ENCODE data around the gene BACH2. TPM values are rescaled to one million over a fixed set of nuclear protein-coding genes. Genes with fewer than 3 reads are reported as not detected.
"Not testable (repeated sequence)": the region's sequence is repeated elsewhere in the genome, so short reads cannot be mapped to it uniquely, and the experiment has no call there.

BACH2 gene
- total RNA-seq, 1 donor from 2014 or later, result 0.26 TPM

- DNase-seq (ENCODE audit: low read depth, low spot score), result no peak
These were observed 169.0 kb downstream of the BACH2 start for GRCh38 chr6:90127595-90127994.

- DNase-seq (ENCODE audit: low read depth, low spot score), result no peak
These were observed 169.8 kb downstream of the BACH2 start for GRCh38 chr6:90126839-90127238.

GRCh38 chr6:90126181-90126580, 170.5 kb downstream of the BACH2 start:
- DNase-seq (ENCODE audit: low read depth, low spot score), result no peak

GRCh38 chr6:90124874-90125510, 171.7 kb downstream of the BACH2 start:
- no peak for DNase-seq (ENCODE audit: low read depth, low spot score)

GRCh38 chr6:90123831-90124230, 172.8 kb downstream of the BACH2 start:
- DNase-seq (ENCODE audit: low read depth, low spot score), result no peak

- DNase-seq (ENCODE audit: low read depth, low spot score), result no peak
These were observed 174.7 kb downstream of the BACH2 start for GRCh38 chr6:90121982-90122381.

GRCh38 chr6:90120327-90120726, 176.3 kb downstream of the BACH2 start:
- DNase-seq (ENCODE audit: low read depth, low spot score), result no peak

GRCh38 chr6:90119618-90120017, 177.0 kb downstream of the BACH2 start:
- no peak for DNase-seq (ENCODE audit: low read depth, low spot score)

GRCh38 chr6:90118581-90118980, 178.1 kb downstream of the BACH2 start:
- no peak for DNase-seq (ENCODE audit: low read depth, low spot score)

GRCh38 chr6:90118069-90118468, 178.6 kb downstream of the BACH2 start:
- DNase-seq (ENCODE audit: low read depth, low spot score), result no peak

GRCh38 chr6:90116126-90116525, 180.5 kb downstream of the BACH2 start:
- not testable (repeated sequence) for DNase-seq (ENCODE audit: low read depth, low spot score)

GRCh38 chr6:90113389-90113788, 183.3 kb downstream of the BACH2 start:
- no peak for DNase-seq (ENCODE audit: low read depth, low spot score)

GRCh38 chr6:90111387-90111786, 185.3 kb downstream of the BACH2 start:
- DNase-seq (ENCODE audit: low read depth, low spot score), result no peak

- DNase-seq (ENCODE audit: low read depth, low spot score), result no peak
These were observed 185.7 kb downstream of the BACH2 start for GRCh38 chr6:90110971-90111370.

GRCh38 chr6:90109141-90109540, 187.5 kb downstream of the BACH2 start:
- DNase-seq (ENCODE audit: low read depth, low spot score), result no peak

GRCh38 chr6:90107771-90108282, 188.8 kb downstream of the BACH2 start:
- no peak for DNase-seq (ENCODE audit: low read depth, low spot score)

GRCh38 chr6:90107371-90107770, 189.3 kb downstream of the BACH2 start:
- no peak for DNase-seq (ENCODE audit: low read depth, low spot score)

GRCh38 chr6:90106449-90106848, 190.2 kb downstream of the BACH2 start:
- DNase-seq (ENCODE audit: low read depth, low spot score), result no peak

- no peak for DNase-seq (ENCODE audit: low read depth, low spot score)
These were observed 191.0 kb downstream of the BACH2 start for GRCh38 chr6:90105506-90106170.

GRCh38 chr6:90103056-90103800, 193.4 kb downstream of the BACH2 start:
- no peak for DNase-seq (ENCODE audit: low read depth, low spot score)

GRCh38 chr6:90101403-90101802, 195.2 kb downstream of the BACH2 start:
- DNase-seq (ENCODE audit: low read depth, low spot score), result no peak

- DNase-seq (ENCODE audit: low read depth, low spot score), result no peak
These were observed 196.5 kb downstream of the BACH2 start for GRCh38 chr6:90100059-90100665.

All from pulmonary artery endothelial cell (primary cell).